GM18868 (cell line): ENCODE data around the gene MADCAM1.

ENCODE experiments used
- ATAC-seq: cut with Tn5 transposase; IDR thresholded peaks from one replicate; pipeline ENCODE4 v1.9.1; 2021; ENCODE audit warnings: mild to moderate bottlenecking, moderate library complexity; ENCODE audit not compliant: unreplicated experiment

MADCAM1 gene

GRCh38 chr19:488505-489417 is 7.5 kb upstream of the MADCAM1 start:
- ATAC-seq: peak; percentile 59

GRCh38 chr19:489418-490196 is 6.7 kb upstream of the MADCAM1 start:
- no peak for ATAC-seq

DNA sequence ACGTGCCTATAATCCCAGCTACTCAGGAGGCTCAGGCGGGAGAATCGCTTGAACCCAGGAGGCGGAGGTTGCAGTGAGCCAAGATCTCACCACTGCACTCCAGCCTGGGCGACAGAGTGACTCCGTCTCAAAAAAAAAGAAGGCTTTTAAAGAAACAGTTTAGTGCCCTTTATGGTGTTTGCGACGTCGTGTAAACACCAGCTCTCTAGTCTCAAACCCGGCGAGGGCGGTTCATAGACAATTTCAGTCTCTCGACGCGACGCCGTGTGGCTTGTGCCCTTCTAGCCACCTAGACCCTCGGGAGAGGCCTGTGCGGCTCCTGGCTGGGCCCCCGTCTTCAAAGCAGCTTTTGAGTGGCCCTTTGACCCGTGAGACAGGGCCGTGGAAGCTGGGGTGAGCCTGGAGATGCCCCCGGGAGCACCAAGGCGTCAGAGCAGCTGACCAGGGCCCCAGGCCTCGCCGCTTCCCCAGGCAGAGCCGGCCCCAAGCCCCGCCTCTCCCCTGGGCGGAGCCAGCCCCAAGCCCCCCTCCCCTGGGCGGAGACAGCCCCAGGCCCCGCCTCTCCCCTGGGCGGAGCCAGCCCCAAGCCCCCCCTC is 5.0 kb upstream of the MADCAM1 start:
- no peak for ATAC-seq

DNA sequence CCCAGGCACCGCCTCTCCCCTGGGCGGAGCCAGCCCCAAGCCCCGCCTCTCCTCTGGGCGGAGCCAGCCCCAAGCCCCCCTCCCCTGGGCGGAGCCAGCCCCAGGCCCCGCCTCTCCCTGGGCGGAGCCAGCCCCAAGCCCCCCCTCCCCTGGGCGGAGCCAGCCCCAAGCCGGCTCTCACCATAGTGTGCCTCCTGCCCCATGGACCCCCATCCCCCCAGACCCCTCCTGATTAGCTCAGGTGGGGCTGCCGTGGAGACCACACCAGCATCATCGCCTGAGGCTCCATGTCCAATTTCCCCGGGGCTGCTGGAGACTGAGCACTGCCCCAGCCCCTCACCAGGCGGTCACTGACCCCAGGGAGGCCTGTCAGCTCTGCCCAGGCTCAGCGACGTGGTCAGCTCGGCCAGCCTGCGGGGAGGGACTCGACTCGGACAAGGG is 4.2 kb upstream of the MADCAM1 start:
- ATAC-seq: no peak

DNA sequence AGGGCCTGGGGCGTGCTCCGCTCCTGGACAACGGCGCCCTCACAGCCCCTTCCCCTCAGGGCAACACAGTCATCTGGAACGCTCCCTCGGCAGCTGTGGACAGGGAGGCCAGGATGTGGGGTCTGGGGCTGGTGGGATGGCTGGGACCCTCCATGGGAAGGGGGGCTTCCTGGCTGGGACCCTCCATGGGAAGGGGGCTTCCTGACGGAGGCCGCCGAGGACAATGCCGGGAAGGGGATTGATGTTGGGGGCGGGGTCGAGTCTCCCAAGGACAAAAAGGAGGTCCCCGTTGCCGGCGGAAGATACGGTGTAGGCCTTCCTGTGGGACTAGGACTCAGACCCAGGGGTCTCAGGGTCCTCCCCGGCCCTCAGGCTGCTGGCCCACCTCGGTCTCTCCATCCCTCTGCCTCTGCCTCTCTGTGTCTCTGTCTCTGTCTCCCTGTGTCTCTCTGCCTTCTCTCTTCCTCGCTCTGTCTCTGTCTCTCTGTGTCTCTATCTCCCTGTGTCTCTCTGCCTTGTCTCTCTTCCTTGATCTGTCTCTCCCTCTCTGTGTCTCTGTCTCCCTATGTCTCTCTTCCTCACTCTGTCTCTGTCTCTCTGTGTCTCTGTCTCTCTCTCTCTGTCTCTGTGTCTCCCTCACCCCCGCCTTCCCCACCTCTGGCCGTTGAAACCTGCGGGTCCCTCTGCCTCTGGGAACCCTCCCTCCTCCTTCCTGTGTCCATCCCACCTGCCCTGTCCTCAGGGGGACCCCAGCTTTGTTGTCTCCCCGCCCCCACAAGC is 2.7 kb upstream of the MADCAM1 start:
- no peak for ATAC-seq

- ATAC-seq: no peak
Measured at GRCh38 chr19:494171-495080, 1.9 kb upstream of the MADCAM1 start.

GRCh38 chr19:495081-495401 is 1.2 kb upstream of the MADCAM1 start:
- no peak for ATAC-seq

DNA sequence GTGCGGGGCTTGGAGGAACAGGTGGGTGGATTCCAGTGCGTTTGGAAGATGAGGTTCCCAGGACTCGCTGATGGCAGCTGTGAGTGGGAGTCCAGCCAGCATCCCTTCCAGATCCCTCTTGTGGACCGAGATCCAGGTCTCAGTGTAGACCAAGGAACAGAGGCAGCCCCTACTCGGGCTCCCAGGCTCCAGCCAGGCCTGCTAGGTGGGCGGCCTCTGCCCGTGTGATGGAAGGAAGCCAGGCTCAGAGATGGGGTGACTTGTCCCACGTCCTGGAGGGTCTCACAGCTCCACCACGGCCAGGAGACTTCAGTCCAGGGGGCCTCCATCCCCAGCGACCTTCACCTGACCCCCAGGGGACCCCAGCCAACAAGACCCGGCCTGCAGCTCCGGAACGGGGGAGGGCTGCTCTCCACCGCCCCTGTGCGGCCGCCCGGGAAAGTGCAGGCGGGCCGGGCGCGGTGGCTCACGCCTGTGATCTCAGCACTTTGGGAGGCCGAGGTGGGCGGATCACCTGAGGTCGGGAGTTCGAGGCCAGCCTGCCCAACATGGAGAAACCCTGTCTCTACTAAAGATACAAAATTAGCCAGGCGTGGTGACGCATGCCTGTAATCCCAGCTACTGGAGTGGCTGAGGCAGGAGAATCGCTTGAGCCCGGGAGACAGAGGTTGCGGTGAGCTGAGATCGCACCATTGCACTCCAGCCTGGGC is 729 bp upstream of the MADCAM1 start:
- no peak for ATAC-seq

DNA sequence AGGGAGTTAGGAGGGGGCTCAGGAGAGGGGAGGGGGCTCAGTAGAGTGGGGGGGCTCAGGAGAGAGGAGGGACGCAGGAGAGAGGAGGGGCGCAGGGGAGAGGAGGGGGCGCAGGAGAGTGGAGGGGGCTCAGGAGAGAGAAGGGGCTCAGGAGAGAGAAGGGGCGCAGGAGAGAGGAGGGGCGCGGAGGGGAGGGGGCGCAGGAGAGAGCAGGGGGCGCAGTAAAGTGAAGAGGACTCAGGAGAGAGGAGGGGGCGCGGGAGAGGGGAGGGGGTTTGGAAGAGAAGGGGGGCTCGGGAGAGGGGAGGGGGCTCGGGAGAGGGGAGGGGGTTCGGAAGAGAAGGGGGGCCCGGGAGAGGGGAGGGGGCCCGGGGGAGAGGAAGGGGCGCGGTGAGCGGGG is 700 bp downstream of the MADCAM1 start:
- ATAC-seq: no peak

DNA sequence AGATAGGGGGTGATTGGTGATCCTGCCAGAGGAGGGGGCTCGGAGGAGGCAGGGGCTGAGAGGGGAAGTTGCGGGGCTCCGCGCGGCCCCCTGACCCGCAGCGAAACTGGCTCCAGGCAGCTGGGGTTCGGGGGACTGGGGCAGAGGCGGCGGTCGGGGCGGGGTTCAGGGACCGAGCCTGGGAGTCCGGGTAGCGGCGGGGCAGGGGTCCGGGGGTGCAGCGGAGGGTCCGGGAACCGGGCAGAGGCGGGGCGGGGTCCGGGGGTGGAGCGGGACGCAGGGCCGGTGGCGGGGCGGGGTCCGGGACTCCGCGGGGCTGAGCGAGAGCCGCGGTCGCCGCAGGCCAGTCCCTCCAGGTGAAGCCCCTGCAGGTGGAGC is 1.2 kb downstream of the MADCAM1 start:
- ATAC-seq: no peak

- ATAC-seq: no peak
Measured at GRCh38 chr19:497869-498510, 1.7 kb downstream of the MADCAM1 start.

DNA sequence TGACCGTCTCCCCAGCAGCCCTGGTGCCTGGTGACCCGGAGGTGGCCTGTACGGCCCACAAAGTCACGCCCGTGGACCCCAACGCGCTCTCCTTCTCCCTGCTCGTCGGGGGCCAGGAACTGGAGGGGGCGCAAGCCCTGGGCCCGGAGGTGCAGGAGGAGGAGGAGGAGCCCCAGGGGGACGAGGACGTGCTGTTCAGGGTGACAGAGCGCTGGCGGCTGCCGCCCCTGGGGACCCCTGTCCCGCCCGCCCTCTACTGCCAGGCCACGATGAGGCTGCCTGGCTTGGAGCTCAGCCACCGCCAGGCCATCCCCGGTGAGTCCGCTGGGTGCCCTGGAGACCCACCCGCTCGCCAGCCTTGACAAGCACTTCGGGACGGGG is 2.2 kb downstream of the MADCAM1 start:
- no peak for ATAC-seq

DNA sequence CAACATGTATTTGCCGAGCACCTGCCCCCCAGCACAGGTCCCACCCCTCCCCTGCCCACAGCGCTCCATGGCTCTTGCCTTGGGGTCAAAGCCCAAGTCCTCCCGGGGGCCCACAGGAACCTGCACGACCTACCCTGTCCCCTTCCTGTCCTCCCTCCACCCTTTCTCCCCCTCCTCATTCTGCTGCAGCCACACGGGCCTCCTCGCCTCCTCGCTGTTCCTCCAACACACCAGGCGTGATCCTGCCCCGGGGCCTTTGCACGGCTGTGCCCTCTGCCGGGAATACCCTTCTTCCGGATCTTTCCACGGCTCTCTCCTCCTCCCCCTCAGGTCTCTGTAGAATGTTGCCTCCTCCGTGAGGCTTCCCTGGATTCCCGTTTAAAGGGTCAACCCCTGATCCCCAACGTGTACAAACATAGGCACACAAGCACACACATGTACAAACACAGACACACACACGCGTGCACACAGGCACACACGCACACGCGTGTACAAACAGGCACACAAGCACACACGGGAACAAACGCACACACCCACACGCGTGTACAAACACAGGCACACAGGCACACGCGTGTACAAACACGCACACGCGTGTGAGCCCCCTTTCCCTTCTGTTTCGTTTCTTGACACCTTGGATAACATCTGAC is 2.8 kb downstream of the MADCAM1 start:
- no peak for ATAC-seq

DNA sequence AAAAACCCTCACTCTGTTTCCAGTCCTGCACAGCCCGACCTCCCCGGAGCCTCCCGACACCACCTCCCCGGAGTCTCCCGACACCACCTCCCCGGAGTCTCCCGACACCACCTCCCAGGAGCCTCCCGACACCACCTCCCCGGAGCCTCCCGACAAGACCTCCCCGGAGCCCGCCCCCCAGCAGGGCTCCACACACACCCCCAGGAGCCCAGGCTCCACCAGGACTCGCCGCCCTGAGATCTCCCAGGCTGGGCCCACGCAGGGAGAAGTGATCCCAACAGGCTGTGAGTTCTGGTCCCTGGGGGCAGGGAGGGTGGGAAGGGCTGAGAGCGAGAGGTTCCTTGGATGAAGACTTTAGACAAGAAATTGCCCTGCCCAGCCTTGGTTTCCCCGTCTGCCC is 5.4 kb downstream of the MADCAM1 start:
- no peak for ATAC-seq

DNA sequence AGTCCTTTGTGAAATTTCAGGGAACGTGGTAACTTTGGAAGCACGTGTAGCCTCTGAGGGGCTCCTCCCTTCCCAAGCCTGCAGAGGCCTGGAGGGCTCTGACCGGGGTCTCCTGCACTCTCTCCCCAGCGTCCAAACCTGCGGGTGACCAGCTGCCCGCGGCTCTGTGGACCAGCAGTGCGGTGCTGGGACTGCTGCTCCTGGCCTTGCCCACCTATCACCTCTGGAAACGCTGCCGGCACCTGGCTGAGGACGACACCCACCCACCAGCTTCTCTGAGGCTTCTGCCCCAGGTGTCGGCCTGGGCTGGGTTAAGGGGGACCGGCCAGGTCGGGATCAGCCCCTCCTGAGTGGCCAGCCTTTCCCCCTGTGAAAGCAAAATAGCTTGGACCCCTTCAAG is 8.3 kb downstream of the MADCAM1 start:
- no peak for ATAC-seq

DNA sequence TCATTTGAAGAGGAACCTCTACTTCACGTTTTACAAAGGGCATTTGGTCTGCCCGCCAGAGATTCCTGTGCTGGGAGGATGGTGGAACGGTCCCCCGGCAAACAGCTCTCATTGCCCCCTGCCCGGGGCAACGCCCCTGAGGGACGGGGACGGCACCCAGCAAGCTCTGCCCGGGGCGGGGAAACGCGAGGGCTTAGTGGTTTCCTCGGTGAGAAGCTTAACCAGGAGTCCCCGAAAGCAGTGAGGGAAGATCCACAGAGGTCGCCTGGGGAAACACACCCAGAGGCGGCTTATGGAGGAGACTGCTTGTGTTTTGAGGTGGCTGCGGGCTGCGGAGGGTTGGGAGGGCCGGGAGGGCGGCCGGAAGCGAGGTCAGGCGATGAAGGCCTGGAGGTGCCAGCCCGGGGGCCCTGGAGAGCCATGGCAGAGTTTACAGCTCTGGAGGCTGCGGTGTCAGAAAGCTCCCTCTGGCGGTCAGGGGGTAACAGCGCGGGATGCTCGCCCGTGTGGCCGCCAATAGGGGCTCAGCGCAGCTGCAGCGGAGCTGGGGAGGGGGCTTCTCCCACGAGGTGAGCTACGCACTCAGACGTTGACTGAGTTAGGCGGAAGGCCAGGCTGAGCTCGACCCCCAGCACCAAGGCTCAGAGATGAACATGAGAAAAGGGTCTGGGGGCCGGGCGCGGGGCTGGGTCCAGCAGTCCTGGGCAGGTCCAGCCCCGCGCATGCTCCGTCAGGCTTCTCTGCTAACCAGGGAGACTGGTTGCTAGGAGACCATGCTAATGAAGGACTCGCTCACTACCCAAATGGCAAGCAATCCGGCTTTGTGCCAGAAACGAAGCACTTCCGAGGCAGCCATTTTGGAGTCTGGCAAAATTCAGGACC is 10.4 kb downstream of the MADCAM1 start:
- peak; percentile 63 for ATAC-seq
